Fibroblast of villous mesenchyme (primary cell): ENCODE results near the gene EEF1A1. TPM values are rescaled to one million over a fixed set of nuclear protein-coding genes. Genes with fewer than 3 reads are reported as not detected.
"Not testable (repeated sequence)": the region's sequence is repeated elsewhere in the genome, so short reads cannot be mapped to it uniquely, and the experiment has no call there.

Source experiments
- DNase-seq: peaks from one replicate; pipeline ENCODE4 v3.0.0-alpha.2; 2010; ENCODE audit warnings: low read depth
- H3K4me3 ChIP-seq: 2 replicates; pipeline ENCODE4 v1.5.1; 2011; ENCODE audit warnings: low read depth, mild to moderate bottlenecking, low read length
- CTCF ChIP-seq: IDR thresholded peaks from 2 replicates; pipeline ENCODE4 v1.5.1; 2012; ENCODE audit warnings: low read depth, mild to moderate bottlenecking, low read length; ENCODE audit not compliant: insufficient read depth
- total RNA-seq: library from RNA; depleted of rRNA; stranded (reverse); fragments of >200 nt; gene quantifications from 2 replicates; pipeline ENCODE4 v1.2.3, GENCODE V29; 2012

The EEF1A1 gene
- total RNA-seq, 1 donor = 18,582 TPM

DNA sequence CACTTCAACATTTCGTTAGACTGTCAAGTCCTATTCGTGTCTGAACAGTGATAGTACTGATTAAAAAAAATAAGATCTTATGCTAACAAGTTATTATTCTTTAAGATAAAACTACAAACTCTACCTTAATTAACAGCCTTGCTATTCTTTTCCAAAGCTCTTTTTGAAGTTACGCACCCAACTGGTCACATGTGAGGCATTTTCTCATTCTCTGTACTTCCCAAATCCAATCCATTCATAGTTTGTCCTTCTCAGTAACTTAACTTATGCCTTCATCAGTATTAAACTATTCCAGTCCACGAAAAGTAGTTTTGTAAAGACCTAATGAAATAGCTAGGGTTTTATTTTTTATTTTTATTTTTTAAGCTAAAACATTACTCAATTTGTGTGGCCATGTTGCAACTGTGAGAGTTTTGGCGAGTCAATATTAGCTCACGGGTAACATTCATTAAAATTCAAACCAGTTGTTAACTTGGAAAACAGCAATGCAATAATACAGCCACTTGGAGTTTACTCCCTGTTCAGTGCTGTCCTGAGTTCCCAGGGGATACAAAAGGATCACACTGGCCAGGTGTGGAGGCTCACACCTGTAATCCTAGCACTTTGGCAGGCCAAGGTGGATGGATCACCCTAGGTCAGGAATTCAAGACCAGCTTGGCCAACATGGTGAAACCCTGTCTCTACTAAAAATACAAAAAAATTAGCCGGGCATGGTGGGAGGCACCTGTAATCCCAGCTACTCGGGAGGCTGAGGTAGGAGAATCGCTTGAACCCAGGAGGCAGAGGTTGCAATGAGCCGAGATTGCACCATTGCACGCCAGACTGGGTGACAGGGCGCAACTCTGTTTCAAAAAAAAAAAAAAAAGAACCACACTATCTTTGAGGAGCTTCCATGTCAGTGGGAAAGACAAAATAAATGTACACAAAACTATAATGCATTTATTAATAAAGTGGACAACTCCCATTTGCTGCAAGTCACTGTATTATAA is 27.9 kb upstream of the EEF1A1 start:
- no peak for TF ChIP-seq CTCF
- H3K4me3 ChIP-seq = no peak overlapping the region
- DNase-seq = no peak

DNA sequence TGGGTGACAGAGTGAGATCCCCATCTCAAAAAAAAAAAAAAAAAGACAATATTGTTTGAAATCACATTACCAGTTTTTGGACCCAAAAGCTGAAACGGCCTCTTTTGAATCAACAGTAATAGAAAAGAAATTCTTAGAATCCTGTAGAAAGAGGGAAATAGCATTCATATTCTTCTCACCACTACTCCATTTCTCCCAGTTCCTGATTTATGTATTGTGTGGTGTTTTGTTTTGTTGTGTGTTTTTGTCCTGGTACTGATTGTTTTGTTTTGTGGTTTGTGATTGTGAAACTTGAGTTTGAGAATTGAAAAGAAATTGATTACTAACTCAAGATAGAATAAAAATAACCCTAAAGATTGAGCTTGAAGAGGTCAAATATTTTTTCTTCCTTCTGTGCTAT is 26.2 kb upstream of the EEF1A1 start:
- no peak overlapping the region for H3K4me3 ChIP-seq
- DNase-seq = peak; percentile 54
- no peak for TF ChIP-seq CTCF

DNA sequence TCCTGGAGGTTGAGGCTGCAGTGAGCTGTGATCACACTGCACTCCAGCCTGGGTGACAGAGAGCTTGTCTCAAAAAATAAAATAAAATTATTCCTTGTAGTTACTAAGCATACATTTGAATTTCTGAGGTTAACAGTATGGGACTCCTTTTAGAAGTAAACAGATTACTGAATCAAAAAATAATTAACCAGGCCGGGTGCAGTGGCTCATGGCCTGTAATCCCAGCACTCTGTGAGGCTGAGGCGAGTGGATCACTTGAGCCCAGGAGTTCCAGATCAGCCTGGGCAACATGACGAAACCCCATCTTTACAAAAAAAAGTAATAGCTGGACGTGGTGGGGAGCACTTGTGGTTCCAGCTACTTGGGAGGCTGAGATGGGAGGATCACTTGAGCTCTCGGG is 22.1 kb upstream of the EEF1A1 start:
- DNase-seq = no peak
- TF ChIP-seq CTCF = no peak
- no peak overlapping the region for H3K4me3 ChIP-seq

DNA sequence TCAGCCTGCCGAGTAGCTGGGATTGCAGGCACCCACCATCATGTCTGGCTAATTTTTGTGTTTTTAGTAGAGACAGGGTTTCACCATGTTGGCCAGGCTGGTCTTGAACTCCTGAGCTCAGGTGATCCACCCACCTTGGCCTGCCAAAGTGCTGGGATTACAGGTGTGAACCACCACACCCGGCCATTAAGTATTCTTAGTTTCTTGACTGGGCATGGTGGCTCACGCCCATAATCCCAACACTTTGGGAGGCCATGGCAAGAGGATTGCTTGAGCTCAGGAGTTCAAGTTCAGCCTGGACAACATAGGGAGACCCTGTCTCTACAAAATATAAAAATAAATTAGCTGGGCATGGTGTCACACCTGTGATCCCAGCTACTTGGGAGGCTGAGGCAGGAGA is 21.6 kb upstream of the EEF1A1 start:
- DNase-seq, H3K4me3 ChIP-seq: not testable (repeated sequence)

GRCh38 chr6:73538116-73538779 is 17.4 kb upstream of the EEF1A1 start:
- no peak for TF ChIP-seq CTCF
- H3K4me3 ChIP-seq = no peak overlapping the region
- DNase-seq = no peak

DNA sequence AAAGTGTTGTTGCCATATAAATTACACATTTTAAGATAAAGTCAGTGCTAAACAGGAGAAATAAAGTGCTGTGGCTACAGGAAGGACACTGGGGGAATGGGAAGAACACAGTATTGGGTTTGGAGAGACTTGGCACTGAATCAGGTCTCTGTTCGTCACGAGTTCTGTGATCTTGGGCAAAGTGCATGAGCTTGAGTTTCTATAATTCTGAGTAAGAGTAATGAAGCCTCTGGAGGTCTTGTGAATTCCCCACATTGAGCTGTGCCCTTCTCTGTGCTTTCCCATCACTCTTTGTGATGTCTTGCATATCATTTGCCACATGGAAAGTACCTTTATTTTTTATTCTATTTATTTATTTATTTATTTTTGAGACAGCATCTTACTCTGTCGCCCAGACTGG is 16.8 kb upstream of the EEF1A1 start:
- TF ChIP-seq CTCF = no peak
- DNase-seq = no peak
- H3K4me3 ChIP-seq = no peak overlapping the region

DNA sequence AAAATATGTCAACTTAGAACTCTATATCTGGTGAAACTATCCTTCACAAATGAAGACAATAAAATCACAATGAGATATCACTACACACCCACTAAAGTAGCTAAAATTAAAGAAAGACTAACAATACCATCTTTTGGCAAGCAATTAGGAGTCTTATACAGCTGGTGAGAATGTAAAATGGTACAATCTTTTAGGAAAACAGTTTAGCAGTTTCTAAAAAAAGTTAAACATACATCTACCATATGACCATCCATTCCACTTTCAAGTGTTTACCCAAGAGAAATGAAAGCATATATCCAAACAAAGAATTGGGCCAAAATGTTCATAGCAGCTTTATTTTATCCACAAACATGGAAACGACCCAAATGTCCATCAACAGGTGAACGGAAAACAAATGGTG is 13.8 kb upstream of the EEF1A1 start:
- no peak overlapping the region for H3K4me3 ChIP-seq
- DNase-seq = no peak
- TF ChIP-seq CTCF = no peak
